ENCODE data around the gene RREB1.
A peak's percentile ranks its signal among the peaks of the same experiment; 100 is the strongest.

The RREB1 gene

DNA sequence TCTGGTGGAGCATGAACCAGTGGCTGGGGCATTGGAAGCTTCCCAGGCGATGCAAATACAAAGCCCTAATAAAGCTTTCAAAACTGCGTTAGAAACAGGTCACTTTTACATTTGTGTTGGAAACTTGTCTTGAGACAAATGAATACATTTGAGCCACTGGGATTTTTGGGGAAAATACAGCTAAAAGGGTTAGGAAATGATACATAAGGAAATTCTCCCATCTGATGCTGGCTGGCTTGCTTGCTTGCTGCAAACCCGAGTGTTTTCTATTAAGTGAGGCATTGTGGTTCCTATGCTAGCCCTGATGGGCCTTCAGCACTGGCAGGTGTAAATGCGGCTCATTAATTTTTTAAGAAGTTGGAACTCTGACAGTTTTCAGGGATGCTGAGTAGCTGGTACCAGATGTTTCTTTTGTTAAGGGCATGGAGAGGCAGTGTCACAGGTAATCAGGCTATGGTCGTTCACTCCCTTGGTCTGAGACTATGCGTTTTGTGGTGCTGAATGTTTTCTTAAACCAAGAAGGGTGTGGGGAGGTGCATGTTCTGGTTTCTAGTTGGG lies 35.2 kb downstream of the RREB1 start:
- no peak overlapping the region for H3K4me2 ChIP-seq (ENCODE audit: low read length)
- H3K79me2 ChIP-seq (ENCODE audit: control insufficient read depth, low read length): peaks cover 86% of the 10 kb centered on the region
- H3K9me2 ChIP-seq (replicated peaks; ENCODE audit: control insufficient read depth, low read length): no peaks in the 10 kb centered on the region
- H3K4me3 ChIP-seq (ENCODE audit: low read length): no peak overlapping the region
- H3K4me1 ChIP-seq (ENCODE audit: control insufficient read depth, low read length): peaks cover 62% of the 10 kb centered on the region
- peaks cover 14% of the 10 kb centered on the region; the same call in 1 of the 2 replicates for H4K20me1 ChIP-seq (ENCODE audit: control insufficient read depth, insufficient read depth, low read depth, low read length)
- H3K27ac ChIP-seq (ENCODE audit: low read depth, low read length): no peak overlapping the region
- no peaks in the 10 kb centered on the region for H3K9me3 ChIP-seq (ENCODE audit: control insufficient read depth, insufficient read depth, low read length)
- H3F3A ChIP-seq (ENCODE audit: control insufficient read depth, insufficient read depth): peaks cover 14% of the 10 kb centered on the region
- H3K27me3 ChIP-seq (ENCODE audit: control insufficient read depth, low read length): no peaks in the 10 kb centered on the region
- no peaks in the 10 kb centered on the region; the same call in 1 of the 2 replicates for H3K36me3 ChIP-seq (ENCODE audit: control insufficient read depth, low read length)
- TF ChIP-seq EZH2phosphoT487 (IDR thresholded peaks at IDR 0.05; ENCODE audit: borderline replicate concordance, low read length): no peak
- TF ChIP-seq, protein P1, sequence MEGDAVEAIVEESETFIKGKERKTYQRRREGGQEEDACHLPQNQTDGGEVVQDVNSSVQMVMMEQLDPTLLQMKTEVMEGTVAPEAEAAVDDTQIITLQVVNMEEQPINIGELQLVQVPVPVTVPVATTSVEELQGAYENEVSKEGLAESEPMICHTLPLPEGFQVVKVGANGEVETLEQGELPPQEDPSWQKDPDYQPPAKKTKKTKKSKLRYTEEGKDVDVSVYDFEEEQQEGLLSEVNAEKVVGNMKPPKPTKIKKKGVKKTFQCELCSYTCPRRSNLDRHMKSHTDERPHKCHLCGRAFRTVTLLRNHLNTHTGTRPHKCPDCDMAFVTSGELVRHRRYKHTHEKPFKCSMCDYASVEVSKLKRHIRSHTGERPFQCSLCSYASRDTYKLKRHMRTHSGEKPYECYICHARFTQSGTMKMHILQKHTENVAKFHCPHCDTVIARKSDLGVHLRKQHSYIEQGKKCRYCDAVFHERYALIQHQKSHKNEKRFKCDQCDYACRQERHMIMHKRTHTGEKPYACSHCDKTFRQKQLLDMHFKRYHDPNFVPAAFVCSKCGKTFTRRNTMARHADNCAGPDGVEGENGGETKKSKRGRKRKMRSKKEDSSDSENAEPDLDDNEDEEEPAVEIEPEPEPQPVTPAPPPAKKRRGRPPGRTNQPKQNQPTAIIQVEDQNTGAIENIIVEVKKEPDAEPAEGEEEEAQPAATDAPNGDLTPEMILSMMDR (IDR thresholded peaks at IDR 0.05; ENCODE audit: low read depth, low read length, poor library complexity, severe bottlenecking): no peak

DNA sequence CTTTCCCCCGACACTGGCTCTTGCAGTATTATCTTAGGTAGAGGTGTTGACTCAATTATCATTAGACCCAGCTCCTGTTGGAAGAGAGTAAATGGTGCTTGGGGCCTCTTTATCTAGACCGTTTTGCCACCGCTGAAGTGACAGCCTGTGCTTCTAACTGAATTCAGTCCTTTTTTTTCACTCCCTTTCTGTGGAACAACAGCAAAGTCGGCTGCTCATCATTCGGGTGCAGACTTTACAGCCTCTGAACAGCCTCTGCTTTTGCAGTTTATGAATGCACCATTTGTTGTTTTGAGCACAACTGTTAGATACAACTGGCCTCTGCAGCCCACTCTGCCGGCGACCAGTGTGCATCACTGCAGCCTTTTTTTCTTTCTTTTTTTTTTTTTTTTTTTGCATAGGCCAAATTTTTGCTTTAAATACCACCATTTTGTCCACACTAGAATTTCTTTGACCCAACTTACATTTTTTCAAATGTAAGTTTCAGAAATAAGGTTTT lies 35.8 kb downstream of the RREB1 start:
- H3F3A ChIP-seq (ENCODE audit: control insufficient read depth, insufficient read depth): peaks cover 14% of the 10 kb centered on the region

DNA sequence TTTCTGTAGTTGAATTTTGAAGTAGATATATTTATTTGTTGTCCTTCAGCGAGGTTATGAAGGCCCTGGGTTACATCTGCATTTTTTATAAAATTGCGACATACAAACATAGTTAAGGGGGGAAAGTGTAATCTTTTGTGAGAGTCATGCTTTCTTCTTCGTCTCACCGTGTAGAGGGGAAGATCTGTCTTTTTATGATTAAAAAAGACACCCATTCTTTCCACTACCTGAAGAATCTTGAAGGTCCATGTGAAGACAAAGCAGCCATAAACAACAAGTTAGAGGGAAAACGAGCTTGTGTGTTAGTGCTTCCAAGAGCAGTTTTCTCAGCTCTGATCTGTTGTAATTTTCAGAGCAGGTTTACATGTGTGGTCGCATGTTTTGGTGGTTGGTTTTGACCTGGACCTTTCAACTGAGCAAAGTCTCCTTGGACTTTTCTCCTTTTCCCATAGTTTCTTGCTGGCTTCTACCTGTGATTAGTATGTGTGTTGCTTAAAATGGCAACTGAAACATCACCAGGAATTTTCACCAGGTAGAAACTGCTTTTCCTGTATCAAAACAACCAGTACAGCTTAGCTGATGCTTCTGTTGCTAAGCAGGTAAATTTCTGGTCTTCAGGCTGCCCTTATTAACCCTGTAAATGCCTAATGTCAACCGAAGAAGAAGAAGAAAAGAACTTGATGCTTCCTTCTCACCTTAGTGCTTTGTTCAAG lies 37.3 kb downstream of the RREB1 start:
- H3K4me3 ChIP-seq (ENCODE audit: low read length): peak overlapping the region; percentile 67
- peaks cover 10% of the 10 kb centered on the region for H3F3A ChIP-seq (ENCODE audit: control insufficient read depth, insufficient read depth)
- no peaks in the 10 kb centered on the region for H3K9me2 ChIP-seq (replicated peaks; ENCODE audit: control insufficient read depth, low read length)
- H3K79me2 ChIP-seq (ENCODE audit: control insufficient read depth, low read length): peaks cover 86% of the 10 kb centered on the region
- TF ChIP-seq, protein P1 (IDR thresholded peaks at IDR 0.05; ENCODE audit: low read depth, low read length, poor library complexity, severe bottlenecking): no peak
- TF ChIP-seq EZH2phosphoT487 (IDR thresholded peaks at IDR 0.05; ENCODE audit: borderline replicate concordance, low read length): no peak
- no peaks in the 10 kb centered on the region for H3K9me3 ChIP-seq (ENCODE audit: control insufficient read depth, insufficient read depth, low read length)
- no peak overlapping the region for H3K27ac ChIP-seq (ENCODE audit: low read depth, low read length)
- peaks cover 16% of the 10 kb centered on the region; the same call in 1 of the 2 replicates for H4K20me1 ChIP-seq (ENCODE audit: control insufficient read depth, insufficient read depth, low read depth, low read length)
- peaks cover 47% of the 10 kb centered on the region for H3K4me1 ChIP-seq (ENCODE audit: control insufficient read depth, low read length)
- H3K4me2 ChIP-seq (ENCODE audit: low read length): peak overlapping the region; percentile 93
- no peaks in the 10 kb centered on the region for H3K27me3 ChIP-seq (ENCODE audit: control insufficient read depth, low read length)
- no peaks in the 10 kb centered on the region; the same call in 1 of the 2 replicates for H3K36me3 ChIP-seq (ENCODE audit: control insufficient read depth, low read length)

More for the DNA sequence above, 35.8 kb downstream of the RREB1 start:
- TF ChIP-seq, protein P1 (IDR thresholded peaks at IDR 0.05; ENCODE audit: low read depth, low read length, poor library complexity, severe bottlenecking): no peak
- no peak for TF ChIP-seq EZH2phosphoT487 (IDR thresholded peaks at IDR 0.05; ENCODE audit: borderline replicate concordance, low read length)
- Histone ChIP-seq H3K9me2 (replicated peaks; ENCODE audit: control insufficient read depth, low read length) (no peaks in the 10 kb centered on the region), H3K9me3 (ENCODE audit: control insufficient read depth, insufficient read depth, low read length) (no peaks in the 10 kb centered on the region), H3K27ac (ENCODE audit: low read depth, low read length) (no peak overlapping the region), H3K4me3 (ENCODE audit: low read length) (no peak overlapping the region), H3K4me2 (ENCODE audit: low read length) (no peak overlapping the region), H3K27me3 (ENCODE audit: control insufficient read depth, low read length) (no peaks in the 10 kb centered on the region), H4K20me1 (ENCODE audit: control insufficient read depth, insufficient read depth, low read depth, low read length) (peaks cover 15% of the 10 kb centered on the region; the same call in 1 of the 2 replicates), H3K4me1 (ENCODE audit: control insufficient read depth, low read length) (peaks cover 57% of the 10 kb centered on the region), H3K36me3 (ENCODE audit: control insufficient read depth, low read length) (no peaks in the 10 kb centered on the region; the same call in 1 of the 2 replicates), H3K79me2 (ENCODE audit: control insufficient read depth, low read length) (peaks cover 87% of the 10 kb centered on the region)
